Heart left ventricle (tissue), 13 donors: ENCODE results near the gene GABRR3.

Source experiments
- POLR2A ChIP-seq, 2 donors: fragments of 450-650 bp; IDR thresholded peaks; one replicate each; pipeline ENCODE4 v1.6.1; 2017; ENCODE audit warnings: antibody characterized with exemption in 2 of 2, mild to moderate bottlenecking in 2 of 2, moderate library complexity in 2 of 2
- TF ChIP-seq, protein P1 (sequence below), 12 donors: fragments of 200-600 bp; sonication (generic) in 4 of 12; IDR thresholded peaks; one replicate each; pipeline versions ENCODE4 v1.5.0 to v1.8.0; 2018 to 2022; ENCODE audit warnings: antibody characterized with exemption in 12 of 12, mild to moderate bottlenecking in 5 of 12
- donor health status: ischemic (EF 13 %, LVEDD 7.1; RV severe dilation, severe dysfunction).
- donor health status: DM: no; HTN: yes; CAD: no.
- donor health status: DM: no; HTN: no; CAD: no.
- donor health status: ischemic (EF 25% LVEDD 6.9; RV normal size, moderate dysfunction).
- donor health status: ischemic (EF 25% LVEDD 5.7; RV mildly dilated, moderate dysfunction).
- donor health status: ischemic (EF 35%, LVEDD 5.7; RV mildly dilated, moderate dysfunction).
- donor health status: nonischemic (EF 11% LVEDD 7.7; RV severe dilation, severe dysfunction).
- donor health status: DM: yes; HTN: yes; CAD: no.
- donor health status: PGD.
- donor health status: ischemic (EF 29% LVEDD 5.4; RV normal size, mild dysfunction).
- donor health status: nonischemic (EF 23%, LVEDD 6.1; RV moderate dilation, normal function).

GRCh38 chr3:97948351-97949109 lies 86.6 kb downstream of the GABRR3 start:
- TF ChIP-seq, protein P1, sequence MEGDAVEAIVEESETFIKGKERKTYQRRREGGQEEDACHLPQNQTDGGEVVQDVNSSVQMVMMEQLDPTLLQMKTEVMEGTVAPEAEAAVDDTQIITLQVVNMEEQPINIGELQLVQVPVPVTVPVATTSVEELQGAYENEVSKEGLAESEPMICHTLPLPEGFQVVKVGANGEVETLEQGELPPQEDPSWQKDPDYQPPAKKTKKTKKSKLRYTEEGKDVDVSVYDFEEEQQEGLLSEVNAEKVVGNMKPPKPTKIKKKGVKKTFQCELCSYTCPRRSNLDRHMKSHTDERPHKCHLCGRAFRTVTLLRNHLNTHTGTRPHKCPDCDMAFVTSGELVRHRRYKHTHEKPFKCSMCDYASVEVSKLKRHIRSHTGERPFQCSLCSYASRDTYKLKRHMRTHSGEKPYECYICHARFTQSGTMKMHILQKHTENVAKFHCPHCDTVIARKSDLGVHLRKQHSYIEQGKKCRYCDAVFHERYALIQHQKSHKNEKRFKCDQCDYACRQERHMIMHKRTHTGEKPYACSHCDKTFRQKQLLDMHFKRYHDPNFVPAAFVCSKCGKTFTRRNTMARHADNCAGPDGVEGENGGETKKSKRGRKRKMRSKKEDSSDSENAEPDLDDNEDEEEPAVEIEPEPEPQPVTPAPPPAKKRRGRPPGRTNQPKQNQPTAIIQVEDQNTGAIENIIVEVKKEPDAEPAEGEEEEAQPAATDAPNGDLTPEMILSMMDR (IDR thresholded peaks at IDR 0.05), result no peak
- TF ChIP-seq POLR2A (IDR thresholded peaks at IDR 0.05), result no peak
